Heart left ventricle (tissue), 13 donors: ENCODE results near the gene GPR89A.
"Not testable (repeated sequence)": the region's sequence is repeated elsewhere in the genome, so short reads cannot be mapped to it uniquely, and the experiment has no call there.

Experiments used
- CTCF ChIP-seq, 12 donors: fragments of 200-600 bp; sonication (generic) in 4 of 12; IDR thresholded peaks; one replicate each; pipeline versions ENCODE4 v1.5.0 to v1.8.0; 2018 to 2022; ENCODE audit warnings: antibody characterized with exemption in 12 of 12, mild to moderate bottlenecking in 5 of 12
- POLR2A ChIP-seq, 2 donors: fragments of 450-650 bp; IDR thresholded peaks; one replicate each; pipeline ENCODE4 v1.6.1; 2017; ENCODE audit warnings: antibody characterized with exemption in 2 of 2, mild to moderate bottlenecking in 2 of 2, moderate library complexity in 2 of 2
- donor health status: ischemic (EF 13 %, LVEDD 7.1; RV severe dilation, severe dysfunction).
- donor health status: DM: no; HTN: yes; CAD: no.
- donor health status: DM: no; HTN: no; CAD: no.
- donor health status: ischemic (EF 25% LVEDD 6.9; RV normal size, moderate dysfunction).
- donor health status: ischemic (EF 25% LVEDD 5.7; RV mildly dilated, moderate dysfunction).
- donor health status: ischemic (EF 35%, LVEDD 5.7; RV mildly dilated, moderate dysfunction).
- donor health status: nonischemic (EF 11% LVEDD 7.7; RV severe dilation, severe dysfunction).
- donor health status: DM: yes; HTN: yes; CAD: no.
- donor health status: PGD.
- donor health status: ischemic (EF 29% LVEDD 5.4; RV normal size, mild dysfunction).
- donor health status: nonischemic (EF 23%, LVEDD 6.1; RV moderate dilation, normal function).

DNA sequence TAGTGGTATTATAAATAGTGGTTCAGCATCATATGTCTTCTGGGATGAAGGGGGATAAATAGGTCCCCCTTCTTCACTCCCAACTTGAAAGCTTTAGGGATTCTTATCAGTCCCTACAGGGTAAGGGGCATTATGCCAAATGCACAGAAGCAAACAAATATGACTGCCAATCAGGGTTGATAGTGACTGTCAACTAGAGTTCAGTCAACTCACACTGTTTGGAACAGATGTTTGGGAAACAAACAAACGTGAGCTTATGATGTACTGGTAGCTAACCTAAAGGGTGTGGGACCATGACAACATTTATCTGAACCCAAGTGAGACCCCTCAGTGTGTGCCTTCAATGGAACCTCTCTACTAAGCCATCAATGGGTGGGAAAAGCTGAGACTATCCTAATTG lies 65.4 kb downstream of the GPR89A start:
- TF ChIP-seq CTCF, POLR2A (IDR thresholded peaks at IDR 0.05): not testable (repeated sequence)
